GM21447 (cell line): ENCODE data around the gene UCHL5.
"Not testable (repeated sequence)": the region's sequence is repeated elsewhere in the genome, so short reads cannot be mapped to it uniquely, and the experiment has no call there.

Experiments used
- ATAC-seq: cut with Tn5 transposase; IDR thresholded peaks from one replicate; pipeline ENCODE4 v1.9.1; 2021; ENCODE audit not compliant: unreplicated experiment

Gene UCHL5

DNA sequence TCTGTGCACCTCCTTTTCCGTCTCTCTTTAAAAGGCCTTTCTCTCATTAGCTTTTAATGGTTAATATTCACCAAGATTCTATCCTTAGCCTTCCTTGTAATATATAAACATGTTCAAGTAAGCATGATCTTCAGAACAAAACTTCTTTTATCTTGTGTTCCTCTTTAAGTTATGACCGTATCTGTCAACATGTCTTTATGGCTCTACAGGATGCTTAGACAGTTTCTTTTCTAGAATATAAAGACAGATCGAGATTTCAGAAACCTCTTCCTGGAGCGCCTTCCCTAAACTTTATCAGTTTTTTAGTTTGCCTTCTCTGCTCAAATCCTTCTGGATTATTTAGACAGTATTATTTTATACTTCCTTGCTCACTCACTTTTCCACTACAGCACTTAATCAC is 7.4 kb upstream of the UCHL5 start:
- peak; percentile 39 for ATAC-seq

DNA sequence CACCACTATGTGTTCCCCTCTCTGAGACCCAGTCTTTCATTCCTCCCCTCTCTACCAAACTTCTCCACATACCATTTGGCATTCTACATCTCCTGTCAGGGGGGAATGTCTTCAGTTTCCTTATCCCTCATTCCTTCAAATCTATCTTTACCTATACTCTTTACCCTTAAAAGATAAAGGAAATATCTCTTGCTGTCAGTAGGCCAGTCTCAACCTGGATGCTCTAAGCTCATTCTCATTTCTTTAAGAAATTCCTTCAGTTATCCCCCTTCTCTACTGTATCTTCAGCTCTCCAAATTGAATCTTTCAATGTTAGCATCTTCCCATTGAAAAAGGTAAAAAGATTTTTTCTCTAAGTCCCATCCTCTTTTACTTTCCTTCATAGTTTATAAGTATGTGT is 6.8 kb upstream of the UCHL5 start:
- ATAC-seq, result no peak

DNA sequence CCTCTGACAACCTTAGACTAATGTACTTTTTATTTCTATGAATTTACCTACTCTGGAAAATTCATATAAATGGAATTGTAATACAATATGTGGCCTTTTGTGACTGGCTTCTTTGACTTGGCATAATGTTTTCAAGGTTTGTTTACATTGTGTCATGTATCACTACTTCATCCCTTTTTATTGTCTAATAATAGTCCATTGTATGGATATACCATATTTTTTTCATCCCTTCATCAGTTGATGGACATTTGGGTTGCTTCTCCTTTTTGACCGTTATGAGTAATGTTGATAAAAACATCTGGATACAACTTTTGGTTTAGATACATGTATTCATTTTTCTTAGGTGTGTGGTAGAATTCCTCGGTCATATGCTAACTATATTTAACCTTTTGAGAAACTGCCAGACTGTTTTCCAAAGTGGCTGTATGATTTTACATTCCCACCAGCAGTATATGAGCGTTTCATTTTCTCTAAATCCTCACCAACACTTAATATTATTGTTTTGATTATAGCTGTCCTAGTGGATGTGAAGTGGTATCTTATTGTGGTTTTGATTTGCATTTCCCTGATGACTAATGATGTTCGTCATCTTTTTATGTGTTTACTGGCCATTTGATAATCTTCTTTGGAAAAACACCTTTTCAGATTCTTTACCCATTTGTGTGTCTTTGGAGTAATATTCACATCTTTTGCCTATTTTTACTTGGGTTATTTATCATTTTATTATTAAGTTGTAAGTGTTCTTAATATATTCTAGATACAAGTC is 3.7 kb upstream of the UCHL5 start:
- ATAC-seq, result no peak

DNA sequence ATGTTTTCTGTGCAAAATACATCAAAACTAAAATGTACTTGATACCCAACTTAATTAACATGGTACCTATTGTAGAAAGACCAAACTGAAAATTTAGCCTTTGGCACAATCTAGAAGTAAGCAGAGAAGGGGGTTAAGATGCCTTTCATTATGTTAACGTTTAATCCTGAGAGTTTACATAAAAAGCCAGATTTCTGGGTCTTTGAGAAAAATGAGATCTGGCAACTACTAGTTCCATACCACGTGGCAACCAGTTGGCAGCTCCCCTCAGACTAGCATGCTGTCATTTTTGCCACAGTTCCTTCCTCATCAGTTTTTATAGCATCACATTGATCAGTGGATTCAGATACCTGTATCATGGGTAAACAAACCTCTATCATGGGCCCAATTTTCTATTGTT is 1.8 kb upstream of the UCHL5 start:
- ATAC-seq, result no peak

DNA sequence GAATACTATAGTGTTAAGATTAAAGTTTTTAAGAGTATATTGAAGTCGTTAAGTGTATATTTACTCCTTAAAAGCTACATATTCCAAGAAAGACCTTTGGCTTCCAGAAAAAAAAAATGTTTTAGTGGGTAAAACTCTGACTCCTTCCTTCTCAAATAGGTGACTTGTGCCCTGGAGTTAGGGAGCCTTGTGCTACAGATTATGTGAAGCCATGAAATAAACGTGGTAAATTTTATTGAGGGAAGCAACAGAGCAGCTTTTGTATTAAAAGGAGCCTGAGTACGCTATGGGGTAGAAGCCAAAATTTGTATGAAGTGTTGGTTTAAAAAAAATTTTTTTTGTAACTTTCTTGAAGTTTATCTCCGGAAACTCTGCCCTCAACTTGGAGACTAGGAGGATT is 1.2 kb upstream of the UCHL5 start:
- no peak for ATAC-seq

DNA sequence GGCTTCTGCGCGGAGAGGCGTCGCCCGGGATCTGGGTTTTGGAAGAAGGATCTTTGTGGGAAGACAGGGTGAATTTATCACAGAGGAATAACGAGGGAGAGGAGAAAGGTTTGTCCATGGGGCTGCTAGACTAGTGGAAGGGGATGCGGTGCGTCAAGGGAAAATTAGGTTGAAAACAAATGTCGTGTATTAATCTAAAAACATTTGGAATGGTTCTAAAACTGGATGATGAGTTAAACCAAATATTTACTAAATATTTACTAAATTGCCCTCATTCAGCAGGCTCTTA is 899 bp upstream of the UCHL5 start:
- ATAC-seq, result no peak

DNA sequence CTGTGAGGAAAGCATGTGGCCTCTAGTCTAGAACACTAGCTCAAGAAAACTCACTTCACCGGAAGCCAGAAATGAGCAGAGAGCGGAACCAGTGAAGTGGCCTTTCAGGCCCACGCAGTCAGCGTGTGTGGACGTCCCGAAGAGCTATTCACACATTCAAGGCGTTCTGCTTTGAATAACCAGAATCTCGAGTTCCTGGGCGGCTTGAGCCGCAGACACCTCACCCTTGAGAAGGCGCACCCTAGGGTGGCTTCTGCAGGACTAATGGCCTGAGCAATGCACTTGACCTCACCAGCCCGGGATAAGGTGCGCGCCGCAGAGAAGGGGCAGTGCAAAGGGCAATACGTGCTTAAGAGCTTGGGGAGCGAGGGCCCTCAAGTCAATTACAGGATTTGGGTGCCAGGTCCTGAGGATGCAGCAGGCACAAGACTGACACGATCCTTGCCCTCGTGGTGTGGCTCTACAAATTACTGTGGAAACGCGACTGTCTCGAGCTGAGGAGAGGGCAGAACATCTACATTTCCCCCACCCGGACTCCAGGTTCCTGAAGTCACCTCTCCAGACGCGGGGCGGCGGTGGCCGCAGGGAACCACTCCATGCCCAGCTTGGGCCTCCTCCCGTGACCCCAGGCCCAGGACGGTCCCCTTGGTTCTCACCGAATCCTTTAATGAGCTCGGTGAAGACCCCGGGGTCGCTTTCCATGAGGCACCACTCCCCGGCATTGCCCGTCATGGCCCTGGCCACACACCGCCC is 455 bp downstream of the UCHL5 start:
- peak; percentile 46 for ATAC-seq

DNA sequence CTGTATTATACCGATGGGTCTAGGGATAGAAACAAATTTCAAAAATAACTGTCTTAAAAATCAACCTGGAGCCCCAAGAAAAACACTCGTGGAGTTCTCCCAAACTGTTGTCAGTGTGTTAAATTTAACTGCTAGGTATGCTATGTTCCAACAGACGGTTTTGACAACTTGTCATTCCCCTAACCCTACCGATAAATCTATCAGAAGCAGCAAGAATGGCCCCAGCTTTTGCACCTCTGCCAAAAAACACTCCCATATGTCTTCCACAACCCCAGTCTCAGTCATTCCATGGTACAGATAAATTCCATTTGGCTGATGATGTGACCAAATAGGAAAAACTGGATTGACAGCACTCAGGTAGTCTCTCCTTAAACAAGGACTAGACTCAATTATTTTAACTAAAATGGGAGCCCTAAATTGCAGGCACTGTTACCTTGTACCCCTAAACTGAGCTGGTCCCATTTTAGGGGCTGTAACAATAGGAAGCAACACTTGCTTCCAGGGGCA is 4.9 kb downstream of the UCHL5 start:
- no peak for ATAC-seq

DNA sequence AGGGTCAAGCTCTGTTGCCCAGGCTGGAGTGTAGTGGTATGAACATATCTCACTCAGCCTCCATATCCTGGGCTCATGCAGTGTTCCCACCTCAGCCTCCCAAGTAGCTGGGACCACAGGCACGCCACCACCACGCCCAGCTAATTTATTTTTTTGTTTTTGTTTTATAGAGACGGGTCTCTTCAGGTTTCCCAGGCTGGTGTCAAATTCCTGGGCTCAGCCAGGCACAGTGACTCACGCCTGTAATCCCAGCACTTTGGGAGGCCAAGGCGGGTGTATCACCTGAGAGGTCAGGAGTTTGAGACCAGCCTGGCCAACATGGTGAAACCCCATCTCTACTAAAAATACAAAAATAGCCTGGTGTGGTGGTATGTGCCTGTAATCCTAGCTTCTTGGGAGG is 10.2 kb downstream of the UCHL5 start:
- not testable (repeated sequence) for ATAC-seq

DNA sequence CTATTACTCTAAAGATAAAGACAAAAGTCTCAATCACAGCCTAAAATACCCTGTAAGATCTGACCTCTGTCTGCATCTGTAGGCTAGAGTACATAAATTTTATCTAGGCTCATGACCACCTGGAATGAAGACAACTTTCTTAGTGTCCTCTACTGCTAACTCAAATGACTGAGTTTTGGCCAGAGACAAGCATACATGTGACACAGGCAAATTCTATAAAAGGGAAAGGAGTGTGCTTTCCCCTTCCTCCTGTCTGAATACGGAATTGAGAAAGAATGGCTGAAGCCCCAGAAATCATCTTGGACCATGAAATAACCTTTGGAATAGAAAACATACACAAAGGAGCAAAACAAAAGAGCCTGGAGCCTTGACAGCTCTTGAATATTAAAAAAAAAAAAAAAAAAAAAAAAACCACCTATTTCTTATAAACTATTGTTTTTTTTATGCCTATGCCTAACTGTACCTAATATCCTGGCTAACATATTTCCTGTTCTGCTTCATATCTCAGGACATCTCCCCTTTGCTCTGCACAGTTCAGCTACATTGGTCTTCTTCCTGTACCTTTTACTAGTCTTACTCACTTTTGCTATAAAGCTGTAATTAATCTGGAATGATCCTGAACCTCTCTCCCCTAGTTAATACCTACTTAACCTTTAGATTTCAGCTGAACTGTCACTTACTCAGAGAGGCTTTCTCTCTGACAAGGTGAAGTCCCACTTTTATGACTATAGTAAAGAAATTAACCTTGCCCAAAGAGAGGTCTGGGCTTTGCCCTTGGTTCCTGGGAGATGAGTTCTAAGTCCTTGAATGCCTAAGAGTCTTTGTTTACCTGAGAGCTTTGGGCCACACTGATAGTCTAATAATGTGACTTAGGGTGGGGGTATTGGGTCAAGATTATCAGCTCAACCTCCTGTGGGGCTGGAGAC is 16.1 kb downstream of the UCHL5 start:
- no peak for ATAC-seq

DNA sequence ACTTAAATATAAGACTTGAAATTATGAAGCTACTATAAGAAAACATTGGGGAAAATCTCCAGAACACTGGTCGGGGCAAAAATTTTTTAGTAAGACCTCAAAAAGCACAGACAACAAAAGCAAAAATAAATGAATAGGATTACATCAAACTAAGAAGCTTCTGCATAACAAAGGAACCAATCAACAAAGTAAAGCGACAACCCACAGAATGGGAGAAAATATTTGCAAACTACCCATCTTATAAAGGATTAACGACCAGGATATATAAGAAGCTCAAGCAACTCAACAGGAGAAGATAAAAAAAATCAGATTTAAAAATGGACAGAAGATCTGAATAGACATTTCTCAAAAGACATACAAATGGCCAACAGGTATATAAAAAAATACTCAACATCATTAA is 19.1 kb downstream of the UCHL5 start:
- ATAC-seq, result no peak

DNA sequence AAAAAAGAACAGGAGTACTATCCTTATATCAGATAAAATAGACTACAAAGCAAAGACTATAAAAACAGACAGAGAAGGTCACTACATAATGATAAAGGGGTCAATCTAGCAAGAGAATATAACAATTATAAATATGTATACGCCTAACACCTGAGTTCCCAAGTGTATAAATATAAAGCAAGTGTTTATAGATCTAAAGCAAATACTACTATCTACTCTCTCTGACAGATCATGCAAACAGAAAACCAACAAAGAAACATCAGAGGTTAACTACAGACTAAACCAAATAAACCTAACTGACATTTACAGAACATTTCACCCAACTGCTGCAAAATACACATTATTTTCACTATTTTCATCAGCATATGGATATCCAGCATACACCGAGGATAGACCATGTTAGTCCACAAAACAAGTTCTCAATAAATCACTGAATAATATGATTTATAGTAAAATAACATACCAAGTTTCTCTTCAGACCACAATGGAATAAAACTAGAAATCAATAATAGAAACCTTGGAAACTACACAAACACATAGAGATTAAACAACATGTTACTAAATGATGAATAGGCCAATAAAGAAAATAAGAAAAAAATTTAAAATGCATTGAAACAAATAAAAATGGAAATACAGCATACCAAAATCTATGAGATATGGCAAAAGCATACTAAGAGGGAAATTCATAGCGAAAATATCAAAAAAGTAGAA is 22.7 kb downstream of the UCHL5 start:
- ATAC-seq, result no peak

DNA sequence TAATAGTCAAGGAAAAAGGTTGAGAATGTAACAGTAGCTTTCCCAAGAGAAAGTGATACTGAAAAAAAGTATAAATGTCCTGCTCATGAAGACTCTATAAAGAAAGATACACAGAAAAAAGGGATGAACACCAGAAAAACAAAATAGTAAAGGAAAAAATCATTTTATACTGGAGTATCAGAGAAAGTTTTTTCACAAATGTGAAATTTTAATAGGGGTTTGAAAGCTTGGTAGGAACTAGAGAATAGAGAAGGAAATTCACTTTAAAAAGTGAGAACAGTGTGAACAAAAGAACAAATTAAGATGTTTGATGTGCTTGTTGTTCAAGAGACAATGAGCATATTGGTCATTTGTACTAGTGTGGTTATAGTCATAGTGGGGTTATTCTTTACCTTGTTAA is 25.6 kb downstream of the UCHL5 start:
- no peak for ATAC-seq

DNA sequence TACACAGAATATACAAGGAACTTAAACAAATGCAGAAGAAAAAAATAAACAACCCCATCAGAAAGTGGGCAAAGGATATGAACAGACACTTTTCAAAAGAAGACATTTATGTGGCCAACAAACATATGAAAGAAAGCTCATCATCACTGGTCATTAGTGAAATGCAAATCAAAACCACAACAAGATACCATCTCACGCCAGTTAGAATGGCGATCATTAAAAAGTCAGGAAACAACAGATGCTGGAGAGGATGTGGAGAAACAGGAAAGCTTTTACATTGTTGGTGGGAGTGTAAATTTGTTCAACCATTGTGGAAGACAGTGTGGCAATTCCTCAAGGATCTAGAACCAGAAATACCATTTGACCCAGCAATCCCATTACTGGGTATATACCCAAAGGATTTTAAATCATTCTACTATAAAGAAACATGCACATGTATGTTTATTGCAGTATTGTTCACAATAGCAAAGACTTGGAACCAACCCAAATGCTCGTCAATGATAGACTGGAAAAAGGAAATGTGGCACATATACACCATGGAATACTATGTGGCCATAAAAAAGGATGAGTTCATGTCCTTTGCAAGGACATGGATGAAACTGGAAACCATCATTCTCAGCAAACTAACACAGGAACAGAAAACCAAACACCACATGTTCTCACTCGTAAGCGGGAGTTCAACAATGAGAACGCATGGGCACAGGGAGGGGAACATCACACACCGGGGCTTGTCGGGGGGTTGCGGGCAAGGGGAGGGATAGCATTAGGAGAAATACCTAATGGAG is 26.3 kb downstream of the UCHL5 start:
- ATAC-seq, result not testable (repeated sequence)

DNA sequence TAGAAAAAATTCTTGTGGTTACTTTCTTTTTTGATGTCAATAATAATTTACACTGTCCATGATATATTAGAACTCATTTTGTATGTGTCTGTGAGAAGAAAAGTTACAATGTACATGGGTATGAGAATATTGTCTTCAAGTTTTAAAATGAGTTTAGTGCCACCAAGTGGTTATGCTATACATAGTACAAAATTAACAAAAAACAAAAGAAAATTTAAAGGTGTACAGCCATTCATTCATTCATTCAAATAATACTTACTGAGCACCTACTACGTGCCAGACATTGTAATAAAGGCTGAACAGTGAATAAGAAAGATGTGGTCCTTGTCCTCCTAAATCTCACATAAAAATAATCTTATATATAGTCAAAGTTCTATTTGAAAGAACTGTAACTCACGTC is 27.7 kb downstream of the UCHL5 start:
- peak; percentile 51 for ATAC-seq

DNA sequence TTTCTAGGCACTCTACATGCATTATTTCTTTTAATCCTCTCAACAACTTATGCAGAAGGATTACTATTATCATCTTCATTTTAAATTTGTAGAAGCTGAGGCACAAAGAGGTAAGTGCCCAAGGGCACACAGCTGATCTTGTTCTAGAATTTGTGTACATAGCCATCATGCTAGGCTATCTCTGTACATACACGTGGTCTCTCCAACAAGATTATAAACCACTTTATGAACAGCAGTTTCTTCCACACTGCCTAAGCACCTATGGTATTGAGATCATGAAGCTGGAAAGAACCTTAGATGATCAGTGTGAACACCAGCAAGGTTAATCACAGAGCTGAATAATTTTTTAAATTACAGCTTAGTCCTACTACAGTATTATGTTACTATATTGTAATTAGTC is 28.9 kb downstream of the UCHL5 start:
- no peak for ATAC-seq

DNA sequence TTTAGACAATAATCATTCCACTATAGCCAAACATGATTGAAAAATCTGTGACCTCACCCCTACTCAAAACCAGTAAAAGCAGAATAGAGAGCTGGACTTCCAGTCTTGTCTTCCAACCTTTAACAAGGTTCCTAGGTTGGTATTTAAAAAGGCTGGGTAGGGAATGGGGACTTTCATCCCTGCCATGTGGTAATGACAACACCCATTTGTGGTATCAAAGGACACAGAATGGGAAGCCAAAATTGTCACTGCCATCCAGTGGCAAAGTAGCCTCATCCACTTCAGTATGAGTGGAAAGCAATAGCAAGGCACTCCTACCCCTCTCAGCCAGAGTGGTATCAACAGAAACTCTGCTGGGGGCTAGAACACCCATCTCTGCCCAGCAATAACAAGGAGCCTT is 33.9 kb downstream of the UCHL5 start:
- ATAC-seq, result no peak

DNA sequence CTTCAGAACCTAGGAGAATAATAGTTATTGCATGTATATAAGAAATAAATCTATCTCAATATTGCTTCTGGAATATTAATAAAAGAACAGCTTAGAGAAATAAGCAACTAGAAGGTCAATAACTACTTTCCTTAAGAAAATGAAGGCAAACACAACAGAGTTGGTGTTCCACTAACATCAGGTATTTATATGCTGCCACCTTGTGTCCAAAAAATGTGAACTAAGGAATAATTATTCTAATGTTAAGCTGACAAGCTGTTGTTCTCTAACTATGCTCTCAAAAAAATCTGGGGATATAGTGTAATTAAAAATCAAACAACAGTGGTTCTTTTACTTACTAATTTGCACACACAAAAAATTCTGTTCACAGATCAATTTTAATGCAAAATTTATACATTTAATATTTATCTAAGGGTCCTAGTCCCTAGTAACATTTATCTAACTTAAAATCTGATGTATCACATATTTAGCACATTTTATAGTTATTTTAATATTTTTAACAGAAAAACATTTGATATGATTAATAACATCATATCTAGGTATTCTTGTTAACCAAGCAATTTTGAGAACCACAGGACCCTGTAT is 39.6 kb downstream of the UCHL5 start:
- peak; percentile 77 for ATAC-seq

DNA sequence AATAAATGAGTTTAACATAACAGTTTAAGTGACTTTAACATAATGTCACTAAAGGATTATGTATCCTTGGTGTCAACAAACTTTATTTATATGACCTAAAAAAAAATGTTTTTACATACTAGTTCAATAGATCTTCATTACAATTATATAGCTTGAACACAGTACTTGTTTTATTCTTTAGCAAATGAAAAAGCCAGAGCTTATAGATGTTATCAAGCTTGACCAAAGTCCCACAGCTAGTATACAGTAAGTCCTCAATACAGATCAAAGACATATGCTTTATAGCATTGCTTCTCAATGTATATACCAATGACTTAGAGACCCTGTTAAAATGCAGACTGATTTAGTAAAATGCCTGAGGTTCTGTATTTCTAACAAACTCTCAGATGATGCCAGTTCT is 42.4 kb downstream of the UCHL5 start:
- no peak for ATAC-seq

DNA sequence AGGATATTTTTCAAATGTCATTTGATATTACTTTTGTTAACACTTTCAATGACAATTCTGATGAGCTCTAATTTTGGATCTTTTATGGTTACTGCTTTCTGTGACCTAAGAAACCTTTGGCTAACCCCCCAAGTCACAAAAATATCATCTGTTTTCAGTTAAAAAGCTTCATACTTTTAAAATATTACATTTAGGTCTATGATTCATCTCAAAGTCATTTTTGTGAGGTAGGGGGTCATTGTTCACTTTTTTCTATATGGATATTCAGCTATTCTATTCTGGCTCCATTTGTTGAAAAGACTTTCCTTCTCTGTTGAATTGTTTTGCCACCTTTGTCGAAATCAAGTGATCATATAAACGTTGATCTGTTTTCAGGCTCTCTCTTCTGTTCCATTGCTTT is 44.8 kb downstream of the UCHL5 start:
- ATAC-seq, result no peak
